Gastrocnemius medialis (tissue), 4 donors: ENCODE measurements around the gene MAML1. TPM values are rescaled to one million over a fixed set of nuclear protein-coding genes. Genes with fewer than 3 reads are reported as not detected.

ENCODE experiments used
- ATAC-seq, 2 donors: fragments of 150-250 bp; one replicate each; pipeline ENCODE4 v1.9.1; 2016
- DNase-seq, 2 donors: peaks; one replicate each; pipeline ENCODE4 v3.0.0-alpha.2; 2019
- H3K27ac ChIP-seq, 4 donors: fragments of 200-600 bp; sonication (generic); 1 replicate in 1 of 4; 2 replicates in 3 of 4; pipeline ENCODE4 v1.5.1; 2016 to 2018; ENCODE audit warnings: mild to moderate bottlenecking in 2 of 4, moderate library complexity in 1 of 4
- H3K27me3 ChIP-seq, 3 donors: fragments of 200-600 bp; sonication (generic) in 2 of 3; 1 replicate in 1 of 3; 2 replicates in 2 of 3; pipeline versions ENCODE4 v1.5.1 to v1.6.0; 2016 to 2019; ENCODE audit warnings: mild to moderate bottlenecking in 1 of 3, moderate library complexity in 1 of 3
- H3K36me3 ChIP-seq, 2 donors: fragments of 200-600 bp; sonication (generic) in 1 of 2; one replicate each; pipeline ENCODE4 v1.5.1; 2017 to 2018
- H3K4me1 ChIP-seq, 2 donors: fragments of 200-600 bp; sonication (generic) in 1 of 2; one replicate each; pipeline ENCODE4 v1.5.1; 2016 to 2017; ENCODE audit warnings: mild to moderate bottlenecking in 2 of 2
- H3K4me3 ChIP-seq, 4 donors: fragments of 200-600 bp; sonication (generic) in 3 of 4; 1 replicate in 1 of 4; 2 replicates in 3 of 4; pipeline ENCODE4 v1.5.1; 2016 to 2019; ENCODE audit warnings: mild to moderate bottlenecking in 2 of 4
- H3K9me3 ChIP-seq, 3 donors: fragments of 200-600 bp; sonication (generic) in 2 of 3; 1 replicate in 1 of 3; 2 replicates in 2 of 3; pipeline ENCODE4 v1.5.1; 2016 to 2019
- POLR2A ChIP-seq, 2 donors: fragments of 450-650 bp; IDR thresholded peaks; one replicate each; pipeline ENCODE4 v1.6.1; 2017; ENCODE audit warnings: antibody characterized with exemption in 2 of 2, mild to moderate bottlenecking in 2 of 2, moderate library complexity in 2 of 2
- in situ Hi-C, 4 donors: fragments of 200-750 bp; cut with MboI; loops; one replicate each; pipeline versions ENCODE4 v1.15.0 to v1.8.0; 2017; ENCODE audit warnings: low sequenced_read_pairs in 4 of 4
- intact Hi-C: fragments of 100-400 bp; cut with DNase I; formaldehyde crosslinking; loops from one replicate; pipeline ENCODE4 v1.15.1; 2023; ENCODE audit warnings: low total_unique reads
- total RNA-seq, 4 donors: library from RNA; depleted of rRNA; stranded (reverse); fragments of >200 nt; gene quantifications; one replicate each; pipeline versions ENCODE4 v1.1.0 to v1.2.3, GENCODE V29; 2016
- TF ChIP-seq, protein P1 (sequence below), 5 experiments: fragments of 450-650 bp in 3 of 5; fragments of 200-600 bp in 2 of 5; sonication (generic) in 2 of 5; IDR thresholded peaks in 4 of 5; conservative IDR thresholded peaks in 1 of 5; 1 replicate in 4 of 5; 2 replicates in 1 of 5; pipeline ENCODE4 v1.5.1; 2016 to 2019; ENCODE audit warnings: antibody characterized with exemption in 5 of 5, mild to moderate bottlenecking in 3 of 5, moderate library complexity in 3 of 5

Gene MAML1
- total RNA-seq, 4 donors from 2014 or later, result 14.4 to 16.3 (median 15.1) TPM

DNA sequence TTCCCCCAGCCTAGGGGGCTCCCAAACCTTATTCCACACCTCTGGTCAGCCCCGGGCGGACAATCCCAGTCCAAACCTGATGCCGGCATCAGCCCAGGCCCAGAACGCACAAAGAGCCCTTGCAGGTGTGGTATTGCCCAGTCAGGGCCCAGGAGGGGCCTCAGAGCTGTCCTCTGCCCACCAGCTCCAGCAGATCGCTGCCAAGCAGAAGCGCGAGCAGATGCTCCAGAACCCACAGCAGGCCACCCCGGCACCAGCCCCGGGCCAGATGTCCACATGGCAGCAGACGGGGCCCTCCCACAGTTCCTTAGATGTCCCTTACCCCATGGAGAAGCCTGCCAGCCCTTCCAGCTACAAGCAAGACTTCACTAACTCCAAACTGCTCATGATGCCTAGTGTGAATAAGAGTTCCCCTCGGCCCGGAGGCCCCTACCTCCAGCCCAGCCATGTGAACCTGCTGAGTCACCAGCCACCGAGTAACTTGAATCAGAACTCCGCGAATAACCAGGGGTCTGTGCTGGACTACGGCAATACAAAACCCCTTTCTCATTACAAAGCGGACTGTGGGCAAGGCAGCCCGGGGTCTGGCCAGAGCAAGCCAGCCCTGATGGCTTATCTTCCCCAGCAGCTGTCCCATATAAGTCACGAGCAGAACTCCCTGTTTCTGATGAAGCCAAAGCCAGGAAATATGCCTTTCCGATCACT is 33.6 kb downstream of the MAML1 start:
- Histone ChIP-seq H3K27me3 (no peaks in the 10 kb centered on the region), H3K4me3 (no peak overlapping the region), H3K36me3 (peaks cover 0 to 44% of the 10 kb centered on the region in 2 donors), H3K27ac (peak overlapping the region; percentile 2 to 49 (median 28)), H3K4me1 (peaks cover 39 to 40% of the 10 kb centered on the region in 2 donors), H3K9me3 (no peaks in the 10 kb centered on the region)
- DNase-seq (no peak), ATAC-seq (no peak)
- TF ChIP-seq, protein P1, sequence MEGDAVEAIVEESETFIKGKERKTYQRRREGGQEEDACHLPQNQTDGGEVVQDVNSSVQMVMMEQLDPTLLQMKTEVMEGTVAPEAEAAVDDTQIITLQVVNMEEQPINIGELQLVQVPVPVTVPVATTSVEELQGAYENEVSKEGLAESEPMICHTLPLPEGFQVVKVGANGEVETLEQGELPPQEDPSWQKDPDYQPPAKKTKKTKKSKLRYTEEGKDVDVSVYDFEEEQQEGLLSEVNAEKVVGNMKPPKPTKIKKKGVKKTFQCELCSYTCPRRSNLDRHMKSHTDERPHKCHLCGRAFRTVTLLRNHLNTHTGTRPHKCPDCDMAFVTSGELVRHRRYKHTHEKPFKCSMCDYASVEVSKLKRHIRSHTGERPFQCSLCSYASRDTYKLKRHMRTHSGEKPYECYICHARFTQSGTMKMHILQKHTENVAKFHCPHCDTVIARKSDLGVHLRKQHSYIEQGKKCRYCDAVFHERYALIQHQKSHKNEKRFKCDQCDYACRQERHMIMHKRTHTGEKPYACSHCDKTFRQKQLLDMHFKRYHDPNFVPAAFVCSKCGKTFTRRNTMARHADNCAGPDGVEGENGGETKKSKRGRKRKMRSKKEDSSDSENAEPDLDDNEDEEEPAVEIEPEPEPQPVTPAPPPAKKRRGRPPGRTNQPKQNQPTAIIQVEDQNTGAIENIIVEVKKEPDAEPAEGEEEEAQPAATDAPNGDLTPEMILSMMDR (IDR thresholded peaks at IDR 0.05 in 4 of 5, conservative IDR thresholded peaks at IDR 0.05 in 1 of 5), result no peak
- TF ChIP-seq POLR2A (IDR thresholded peaks at IDR 0.05), result no peak
- intact Hi-C loops, result no loop called here
- in situ Hi-C loops, result loop anchor here in 2 of 4 donors (25.0 kb wide), 2 partner anchors 96 to 321 kb away; partner anchors contain the start of gene MRNIP (in 1 of the 2)

DNA sequence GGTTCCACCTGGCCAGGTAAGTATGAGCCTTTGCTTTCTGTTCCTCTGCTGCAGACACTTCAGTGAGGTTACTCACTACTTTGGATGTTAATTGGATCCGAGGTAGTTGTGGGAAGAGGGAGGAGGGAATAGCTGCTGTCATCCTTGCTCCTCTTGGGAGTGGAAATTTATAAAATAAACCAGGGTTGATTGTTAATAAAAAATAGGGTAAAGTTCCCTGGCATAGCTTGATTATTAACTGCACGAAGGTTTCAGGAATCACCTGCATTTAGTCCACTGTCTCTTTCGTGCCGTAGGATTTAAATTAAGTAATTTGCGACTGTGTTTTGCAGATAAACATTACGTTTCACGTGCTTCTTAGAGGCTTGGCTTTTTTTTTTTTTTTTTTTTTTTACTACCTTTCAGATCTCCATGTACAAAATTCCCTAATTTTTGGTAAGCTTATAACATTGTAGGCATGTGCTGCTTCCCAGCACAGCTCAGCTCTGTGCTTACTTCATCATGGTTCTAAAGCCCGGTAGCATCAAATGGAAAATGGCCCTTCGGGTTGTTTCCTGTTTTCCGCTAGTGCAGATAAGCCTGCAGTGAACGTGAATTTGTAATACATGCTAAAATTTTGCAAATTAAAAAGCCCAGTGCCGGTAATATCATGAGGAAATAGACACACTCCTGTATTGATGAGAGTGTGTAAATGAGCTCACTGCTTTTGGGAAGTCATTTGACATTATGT is 34.3 kb downstream of the MAML1 start:
- Histone ChIP-seq H3K9me3 (no peaks in the 10 kb centered on the region), H3K4me1 (peaks cover 32% of the 10 kb centered on the region in 2 donors), H3K36me3 (peaks cover 0 to 51% of the 10 kb centered on the region in 2 donors), H3K27ac (peak overlapping the region in 3 of 4 donors; percentile 2 to 49 (median 32)), H3K27me3 (no peaks in the 10 kb centered on the region), H3K4me3 (no peak overlapping the region)
- TF ChIP-seq, protein P1 (IDR thresholded peaks at IDR 0.05 in 4 of 5, conservative IDR thresholded peaks at IDR 0.05 in 1 of 5), result no peak
- TF ChIP-seq POLR2A (IDR thresholded peaks at IDR 0.05), result no peak
- intact Hi-C loops (no loop called here), in situ Hi-C loops (loop anchor here in 2 of 4 donors (25.0 kb wide), 2 partner anchors 95 to 320 kb away; partner anchors contain the start of gene MRNIP (in 1 of the 2))
- ATAC-seq (no peak), DNase-seq (no peak)

DNA sequence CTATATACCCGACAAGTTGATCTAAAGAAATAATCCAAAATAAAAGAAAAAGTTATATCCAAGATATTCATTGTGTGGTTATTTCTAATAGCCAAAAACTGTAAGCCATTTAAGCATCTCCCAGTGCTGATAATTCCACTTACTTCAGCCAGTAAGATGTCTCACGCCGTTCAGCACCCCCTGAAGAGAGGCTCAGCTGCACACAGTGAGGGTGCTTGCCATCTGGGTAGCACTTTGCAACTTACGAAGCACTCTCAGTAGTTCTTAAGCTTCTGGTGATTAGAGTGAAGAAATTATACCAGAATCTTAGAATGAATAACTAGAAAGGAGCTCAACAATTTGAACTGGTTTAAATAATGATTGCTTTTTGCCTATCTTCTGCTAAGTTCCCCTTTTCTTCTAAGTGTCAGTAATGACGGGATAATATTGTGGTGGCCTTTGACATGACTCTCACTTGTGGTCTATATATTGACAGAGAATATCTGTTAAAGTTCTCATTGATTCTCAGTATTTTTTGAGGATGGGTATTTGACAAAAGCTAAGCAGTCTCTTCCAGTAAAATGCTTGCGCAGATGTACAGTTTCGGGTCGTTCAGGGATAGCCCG is 35.0 kb downstream of the MAML1 start:
- in situ Hi-C loops, result loop anchor here in 2 of 4 donors (25.0 kb wide), 2 partner anchors 95 to 320 kb away; partner anchors contain the start of gene MRNIP (in 1 of the 2)
- intact Hi-C loops, result no loop called here
- ATAC-seq, result no peak
- H3K36me3 ChIP-seq, result peaks cover 0 to 58% of the 10 kb centered on the region in 2 donors
- DNase-seq, result no peak
- no peak for TF ChIP-seq POLR2A (IDR thresholded peaks at IDR 0.05)
- TF ChIP-seq, protein P1 (IDR thresholded peaks at IDR 0.05 in 4 of 5, conservative IDR thresholded peaks at IDR 0.05 in 1 of 5), result no peak
- H3K27ac ChIP-seq, result no peak overlapping the region
- peaks cover 25 to 26% of the 10 kb centered on the region in 2 donors for H3K4me1 ChIP-seq
- H3K27me3 ChIP-seq, result no peaks in the 10 kb centered on the region
- no peak overlapping the region for H3K4me3 ChIP-seq
- H3K9me3 ChIP-seq, result no peaks in the 10 kb centered on the region

DNA sequence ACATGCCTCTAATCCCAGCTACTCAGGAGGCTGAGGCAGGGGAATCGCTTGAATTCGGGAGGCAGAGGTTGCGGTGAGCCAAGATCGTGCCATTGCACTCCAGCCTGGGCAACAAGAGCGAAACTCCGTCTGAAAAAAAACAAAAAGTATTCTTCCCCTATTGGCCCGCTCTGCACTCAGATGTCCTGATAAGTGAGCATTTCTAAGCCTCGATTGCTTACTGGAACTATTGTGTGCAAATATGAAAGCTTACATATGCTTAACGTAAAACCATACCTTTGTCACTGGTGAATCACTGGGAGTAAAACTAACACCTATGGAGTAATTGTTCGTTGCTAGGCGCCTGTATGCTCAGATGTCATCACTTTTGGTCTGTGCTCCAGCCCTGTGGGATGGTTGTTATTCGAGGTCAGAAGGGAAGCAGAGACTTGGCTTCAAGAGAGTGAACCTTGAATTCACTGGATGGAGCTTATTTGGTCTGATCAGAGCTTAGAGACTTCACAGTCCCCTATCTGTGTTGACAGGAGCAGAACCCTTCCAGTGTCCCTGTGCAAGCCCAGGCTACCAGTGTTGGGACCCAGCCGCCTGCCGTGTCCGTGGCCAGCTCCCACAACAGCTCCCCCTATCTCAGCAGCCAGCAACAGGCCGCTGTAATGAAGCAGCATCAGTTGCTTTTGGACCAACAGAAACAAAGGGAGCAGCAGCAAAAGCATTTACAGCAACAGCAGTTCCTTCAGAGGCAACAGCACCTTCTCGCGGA is 35.9 kb downstream of the MAML1 start:
- H3K4me3 ChIP-seq, result no peak overlapping the region
- no peaks in the 10 kb centered on the region for H3K9me3 ChIP-seq
- no peaks in the 10 kb centered on the region for H3K27me3 ChIP-seq
- H3K27ac ChIP-seq, result no peak overlapping the region
- ATAC-seq (no peak), DNase-seq (no peak)
- intact Hi-C loops, result no loop called here
- H3K36me3 ChIP-seq, result peaks cover 0 to 67% of the 10 kb centered on the region in 2 donors
- TF ChIP-seq, protein P1 (IDR thresholded peaks at IDR 0.05 in 4 of 5, conservative IDR thresholded peaks at IDR 0.05 in 1 of 5), result no peak
- TF ChIP-seq POLR2A (IDR thresholded peaks at IDR 0.05), result no peak
- in situ Hi-C loops, result loop anchor here in 2 of 4 donors (25.0 kb wide), 2 partner anchors 94 to 319 kb away; partner anchors contain the start of gene MRNIP (in 1 of the 2)
- H3K4me1 ChIP-seq, result peaks cover 16 to 17% of the 10 kb centered on the region in 2 donors
